ENCODE data around the gene ANKS1A. TPM values are rescaled to one million over a fixed set of nuclear protein-coding genes. Genes with fewer than 3 reads are reported as not detected.
"Not testable (repeated sequence)": the region's sequence is repeated elsewhere in the genome, so short reads cannot be mapped to it uniquely, and the experiment has no call there.

The ANKS1A gene
- total RNA-seq, 3 donors from 2014 or later = 30.0 to 62.4 (median 33.3) TPM

DNA sequence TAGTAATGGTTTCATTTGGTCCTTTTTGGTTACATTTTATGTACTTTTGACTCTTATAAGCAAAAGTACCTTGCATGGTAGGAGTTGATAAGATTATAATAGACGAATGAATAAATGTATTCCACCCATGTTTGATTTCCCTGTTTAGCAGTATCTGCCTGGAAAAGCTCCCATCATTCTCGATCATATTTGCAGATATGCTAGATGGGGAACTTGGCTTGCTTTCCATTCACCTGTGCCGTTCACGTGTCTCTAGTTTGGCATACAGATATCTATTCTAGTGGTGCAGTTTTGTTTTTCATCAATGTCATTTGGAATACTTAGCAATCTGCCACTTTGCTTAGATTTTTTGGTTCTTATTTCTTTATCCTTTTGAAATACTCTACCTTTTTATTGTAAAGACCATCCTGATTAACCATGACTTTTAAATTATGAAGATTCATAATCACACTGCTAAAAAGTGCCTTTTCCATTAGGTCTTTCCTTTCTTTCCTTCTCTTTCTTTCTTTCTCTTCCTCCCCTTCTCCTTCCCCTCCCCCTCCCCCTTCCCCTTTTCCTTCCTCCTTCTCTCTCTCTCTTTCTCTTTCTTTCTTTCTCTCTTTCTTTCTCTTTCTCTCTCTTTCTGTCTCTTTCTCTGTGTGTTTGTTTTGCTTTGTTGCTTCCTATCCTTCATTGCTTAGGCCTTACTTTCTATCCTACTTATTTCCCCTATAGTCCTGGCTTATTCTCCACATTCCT, 40.4 kb downstream of the ANKS1A start:
- intact Hi-C loops (cut with DNase I, micrococcal nuclease) = no loop called here
- Histone ChIP-seq H3K9me3 (no peaks in the 10 kb centered on the region), H3K36me3 (ENCODE audit: low read depth) (no peaks in the 10 kb centered on the region), H3K4me1 (ENCODE audit: low read depth) (no peaks in the 10 kb centered on the region), H3K4me3 (no peak overlapping the region)
- no peak for ATAC-seq
- TF ChIP-seq, protein P1, sequence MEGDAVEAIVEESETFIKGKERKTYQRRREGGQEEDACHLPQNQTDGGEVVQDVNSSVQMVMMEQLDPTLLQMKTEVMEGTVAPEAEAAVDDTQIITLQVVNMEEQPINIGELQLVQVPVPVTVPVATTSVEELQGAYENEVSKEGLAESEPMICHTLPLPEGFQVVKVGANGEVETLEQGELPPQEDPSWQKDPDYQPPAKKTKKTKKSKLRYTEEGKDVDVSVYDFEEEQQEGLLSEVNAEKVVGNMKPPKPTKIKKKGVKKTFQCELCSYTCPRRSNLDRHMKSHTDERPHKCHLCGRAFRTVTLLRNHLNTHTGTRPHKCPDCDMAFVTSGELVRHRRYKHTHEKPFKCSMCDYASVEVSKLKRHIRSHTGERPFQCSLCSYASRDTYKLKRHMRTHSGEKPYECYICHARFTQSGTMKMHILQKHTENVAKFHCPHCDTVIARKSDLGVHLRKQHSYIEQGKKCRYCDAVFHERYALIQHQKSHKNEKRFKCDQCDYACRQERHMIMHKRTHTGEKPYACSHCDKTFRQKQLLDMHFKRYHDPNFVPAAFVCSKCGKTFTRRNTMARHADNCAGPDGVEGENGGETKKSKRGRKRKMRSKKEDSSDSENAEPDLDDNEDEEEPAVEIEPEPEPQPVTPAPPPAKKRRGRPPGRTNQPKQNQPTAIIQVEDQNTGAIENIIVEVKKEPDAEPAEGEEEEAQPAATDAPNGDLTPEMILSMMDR (IDR thresholded peaks at IDR 0.05) = no peak
- DNase-seq = no peak

DNA sequence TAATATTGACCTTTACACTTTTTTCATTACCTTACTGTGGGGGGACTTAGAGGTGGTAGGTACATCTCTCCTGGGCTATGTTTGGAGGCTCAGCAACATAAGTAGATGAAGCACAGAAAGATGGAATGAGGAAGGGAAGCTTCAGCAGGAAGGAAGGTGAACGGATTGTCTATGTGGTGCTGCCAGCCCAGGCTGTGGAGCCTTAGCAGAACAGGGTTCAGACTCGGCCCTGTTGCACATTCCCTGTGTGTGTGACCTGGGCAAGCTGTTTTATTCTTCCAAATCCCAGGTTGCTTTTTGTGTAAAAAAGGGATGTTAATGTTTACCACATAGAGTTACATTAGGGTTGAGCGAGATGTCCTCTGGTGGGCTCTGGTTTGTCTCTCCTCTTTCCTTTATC, 41.2 kb downstream of the ANKS1A start:
- intact Hi-C loops (cut with DNase I, micrococcal nuclease) = no loop called here
- Histone ChIP-seq H3K9me3 (no peaks in the 10 kb centered on the region), H3K4me3 (no peak overlapping the region), H3K4me1 (ENCODE audit: low read depth) (no peaks in the 10 kb centered on the region), H3K36me3 (ENCODE audit: low read depth) (no peaks in the 10 kb centered on the region)
- ATAC-seq (no peak), DNase-seq (no peak)
- TF ChIP-seq, protein P1 (IDR thresholded peaks at IDR 0.05) = no peak

DNA sequence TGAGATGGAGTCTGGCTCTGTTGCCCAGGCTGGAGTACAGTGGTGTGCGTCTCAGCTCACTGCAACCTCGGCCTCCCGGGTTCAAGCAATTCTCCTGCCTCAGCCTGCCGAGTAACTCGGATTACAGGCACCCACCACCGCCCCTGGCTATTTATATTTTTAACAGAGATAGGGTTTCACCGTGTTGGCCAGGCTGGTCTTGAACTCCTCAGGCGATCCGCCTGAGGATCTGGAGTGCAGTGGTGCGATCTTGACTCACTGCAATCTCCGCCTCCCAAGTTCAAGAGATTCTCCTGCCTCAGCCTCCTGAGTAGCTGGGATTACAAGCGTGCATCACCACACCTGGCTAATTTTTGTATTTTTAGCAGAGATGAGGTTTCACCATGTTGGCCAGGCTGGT, 43.1 kb downstream of the ANKS1A start:
- ATAC-seq; H3K4me1 ChIP-seq (ENCODE audit: low read depth); DNase-seq; H3K9me3 ChIP-seq; H3K4me3 ChIP-seq; intact Hi-C loops (cut with DNase I, micrococcal nuclease); H3K36me3 ChIP-seq (ENCODE audit: low read depth): not testable (repeated sequence)

DNA sequence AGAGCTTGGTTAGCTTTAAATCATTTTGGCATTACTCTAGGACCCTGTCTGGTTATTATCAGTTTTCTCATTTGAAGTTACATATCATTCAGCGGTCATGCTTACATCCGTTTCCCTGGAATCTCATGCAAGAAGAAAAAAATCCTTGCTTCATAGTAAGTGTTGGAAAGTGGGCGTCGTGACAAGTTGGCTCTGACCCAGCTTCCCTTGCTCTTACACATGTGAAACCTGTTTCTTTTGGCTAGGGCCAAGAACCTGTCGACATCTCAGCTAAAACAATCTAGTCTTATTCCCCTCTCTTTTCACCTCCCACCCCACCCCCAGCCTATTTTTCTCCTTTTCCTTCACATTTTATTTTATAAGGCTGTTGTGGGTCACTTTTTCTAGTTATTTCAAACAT, 45.5 kb downstream of the ANKS1A start:
- intact Hi-C loops (cut with DNase I, micrococcal nuclease) = no loop called here
- Histone ChIP-seq H3K4me3 (no peak overlapping the region), H3K36me3 (ENCODE audit: low read depth) (no peaks in the 10 kb centered on the region), H3K9me3 (no peaks in the 10 kb centered on the region), H3K4me1 (ENCODE audit: low read depth) (peaks cover under 1% of the 10 kb centered on the region)
- peak in 2 of 3 donors; percentile 37 to 39 for DNase-seq
- TF ChIP-seq, protein P1 (IDR thresholded peaks at IDR 0.05) = no peak
- no peak for ATAC-seq

DNA sequence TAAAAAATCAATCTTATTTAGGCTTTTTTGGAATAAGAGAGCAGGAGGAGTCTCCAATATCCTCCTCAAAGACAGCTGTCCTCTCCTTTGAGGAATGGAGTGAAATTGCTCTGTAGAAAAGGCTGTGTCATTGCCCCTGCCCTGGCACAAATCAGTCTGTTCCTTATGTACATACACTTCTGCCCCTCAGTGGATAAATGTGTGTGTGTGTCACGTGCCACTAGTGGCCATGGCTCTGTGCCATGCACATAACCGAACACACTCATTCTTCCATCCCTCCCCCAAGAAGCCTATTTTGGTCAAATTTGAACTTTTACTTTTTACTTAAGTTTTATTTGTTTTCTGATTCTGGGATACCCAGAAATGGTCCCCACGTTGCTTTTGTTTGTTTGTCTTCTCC, 49.2 kb downstream of the ANKS1A start:
- DNase-seq (no peak), ATAC-seq (no peak)
- H3K4me3 ChIP-seq = no peak overlapping the region
- H3K4me1 ChIP-seq (ENCODE audit: low read depth) = peaks cover 4% of the 10 kb centered on the region
- intact Hi-C loops (cut with DNase I, micrococcal nuclease) = no loop called here
- TF ChIP-seq, protein P1 (IDR thresholded peaks at IDR 0.05) = no peak
- H3K36me3 ChIP-seq (ENCODE audit: low read depth) = no peaks in the 10 kb centered on the region
- H3K9me3 ChIP-seq = no peaks in the 10 kb centered on the region

DNA sequence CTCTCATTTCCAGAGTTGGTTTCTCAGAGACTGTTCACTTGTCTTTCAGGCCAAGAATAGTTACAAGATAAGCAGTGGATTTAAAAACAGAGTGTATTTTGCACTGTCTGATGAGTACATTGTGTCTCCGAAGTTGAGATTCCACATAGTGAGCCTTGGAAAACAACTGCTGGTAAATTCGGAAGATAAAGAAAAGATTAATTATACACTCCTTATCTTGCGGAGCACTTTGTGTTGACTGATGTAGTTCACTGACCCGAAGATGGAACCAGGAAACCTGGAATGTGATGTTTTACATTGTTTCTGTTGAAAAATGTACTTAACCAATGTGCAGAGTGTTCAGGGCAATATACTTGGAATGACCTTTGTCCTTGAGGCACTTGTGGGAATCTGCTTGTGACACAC, 51.0 kb downstream of the ANKS1A start:
- intact Hi-C loops (cut with DNase I, micrococcal nuclease) = no loop called here
- no peaks in the 10 kb centered on the region for H3K9me3 ChIP-seq
- H3K4me3 ChIP-seq = no peak overlapping the region
- peak; percentile 54 for ATAC-seq
- H3K4me1 ChIP-seq (ENCODE audit: low read depth) = peaks cover 4% of the 10 kb centered on the region
- TF ChIP-seq, protein P1 (IDR thresholded peaks at IDR 0.05) = no peak
- no peaks in the 10 kb centered on the region for H3K36me3 ChIP-seq (ENCODE audit: low read depth)
- no peak for DNase-seq

All from mucosa of descending colon (tissue), 3 donors.